ENCODE results near the gene PKMYT1.

DNA sequence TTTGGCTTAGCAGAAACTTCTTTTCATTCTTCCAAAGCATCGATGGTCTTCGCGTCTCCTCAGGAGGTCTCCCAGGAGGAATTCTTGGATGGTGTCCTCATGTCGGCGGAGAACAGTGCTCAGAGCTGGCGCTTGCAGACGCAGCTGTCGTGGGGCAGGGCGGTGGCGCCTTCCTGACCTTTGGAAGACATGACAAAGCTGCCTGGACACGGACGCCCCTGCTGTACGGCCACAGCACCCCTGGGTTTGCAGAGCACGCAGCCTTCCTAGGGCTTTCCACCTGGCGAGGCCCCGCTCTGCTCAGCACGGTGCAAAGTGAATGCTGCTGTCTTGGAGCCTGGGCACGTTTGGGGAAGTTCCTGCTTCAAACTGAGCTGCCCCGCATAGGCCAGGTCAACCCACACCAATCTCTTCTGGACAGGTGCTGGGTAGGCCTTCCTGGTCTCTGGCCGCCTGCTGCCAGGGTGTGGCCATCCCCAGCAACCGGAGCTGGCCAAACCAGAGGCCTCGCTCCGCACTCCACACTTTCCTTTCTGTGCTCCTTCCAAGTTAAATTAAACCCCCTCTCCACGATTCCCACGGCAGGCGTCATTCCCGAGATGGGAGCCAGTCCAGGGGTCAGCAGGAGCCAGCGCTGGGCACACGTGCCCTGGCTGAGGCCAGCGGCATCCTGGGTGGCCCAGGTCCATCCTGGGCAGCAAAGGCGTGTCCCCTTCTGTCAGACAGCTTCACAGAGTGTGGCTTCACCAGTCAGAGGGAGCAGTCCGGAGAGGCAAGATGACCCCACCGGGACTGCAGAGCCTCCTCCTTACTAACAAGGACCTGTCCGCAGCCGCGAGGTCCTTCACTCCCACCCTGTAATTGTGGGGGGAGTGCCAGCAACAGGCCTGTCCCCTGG lies 31.2 kb downstream of the PKMYT1 start:
- TF ChIP-seq, protein P1, sequence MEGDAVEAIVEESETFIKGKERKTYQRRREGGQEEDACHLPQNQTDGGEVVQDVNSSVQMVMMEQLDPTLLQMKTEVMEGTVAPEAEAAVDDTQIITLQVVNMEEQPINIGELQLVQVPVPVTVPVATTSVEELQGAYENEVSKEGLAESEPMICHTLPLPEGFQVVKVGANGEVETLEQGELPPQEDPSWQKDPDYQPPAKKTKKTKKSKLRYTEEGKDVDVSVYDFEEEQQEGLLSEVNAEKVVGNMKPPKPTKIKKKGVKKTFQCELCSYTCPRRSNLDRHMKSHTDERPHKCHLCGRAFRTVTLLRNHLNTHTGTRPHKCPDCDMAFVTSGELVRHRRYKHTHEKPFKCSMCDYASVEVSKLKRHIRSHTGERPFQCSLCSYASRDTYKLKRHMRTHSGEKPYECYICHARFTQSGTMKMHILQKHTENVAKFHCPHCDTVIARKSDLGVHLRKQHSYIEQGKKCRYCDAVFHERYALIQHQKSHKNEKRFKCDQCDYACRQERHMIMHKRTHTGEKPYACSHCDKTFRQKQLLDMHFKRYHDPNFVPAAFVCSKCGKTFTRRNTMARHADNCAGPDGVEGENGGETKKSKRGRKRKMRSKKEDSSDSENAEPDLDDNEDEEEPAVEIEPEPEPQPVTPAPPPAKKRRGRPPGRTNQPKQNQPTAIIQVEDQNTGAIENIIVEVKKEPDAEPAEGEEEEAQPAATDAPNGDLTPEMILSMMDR (IDR thresholded peaks at IDR 0.05; ENCODE audit: insufficient read depth, low read length, poor library complexity, severe bottlenecking), result no peak
- no peak for TF ChIP-seq EZH2phosphoT487 (conservative IDR thresholded peaks at IDR 0.05; ENCODE audit: low read length)
